SU-DHL-6 (cell line): Measurements from ENCODE around the gene PRLR.

ENCODE experiments used
- EZH2phosphoT487 ChIP-seq: fragments of 200-600 bp; sonication (generic), shearing (Covaris generic); conservative IDR thresholded peaks from 2 replicates; pipeline ENCODE4 v1.6.1; 2018; ENCODE audit warnings: mild to moderate bottlenecking, antibody characterized with exemption, low read length, moderate library complexity, mixed read lengths
- TF ChIP-seq, protein P1 (sequence below): fragments of 200-600 bp; sonication (generic); IDR thresholded peaks from one replicate; pipeline ENCODE4 v1.5.1; 2017; ENCODE audit warnings: antibody characterized with exemption, mild to moderate bottlenecking, low read length, moderate library complexity; ENCODE audit not compliant: insufficient read depth, poor library complexity, severe bottlenecking

DNA sequence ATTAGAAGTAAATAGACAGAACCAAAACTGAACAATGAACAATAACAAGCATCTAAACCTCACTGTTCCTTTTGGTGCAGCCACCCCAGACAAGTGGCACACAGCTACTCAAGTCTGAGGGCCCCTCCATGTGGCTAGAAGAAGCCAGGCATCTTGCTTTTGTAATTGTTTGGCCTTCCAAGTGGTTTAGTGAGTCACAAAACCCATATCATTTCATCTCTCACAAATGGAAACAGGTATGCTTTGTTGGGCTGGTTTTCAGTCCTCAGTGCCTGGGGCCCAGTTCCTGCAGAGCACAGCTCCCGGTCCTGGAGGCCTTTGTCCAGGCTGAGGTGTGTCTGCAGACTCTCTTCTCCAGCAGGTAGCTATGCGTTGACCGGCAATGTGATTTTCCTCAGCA lies 16.7 kb downstream of the PRLR start:
- TF ChIP-seq, protein P1, sequence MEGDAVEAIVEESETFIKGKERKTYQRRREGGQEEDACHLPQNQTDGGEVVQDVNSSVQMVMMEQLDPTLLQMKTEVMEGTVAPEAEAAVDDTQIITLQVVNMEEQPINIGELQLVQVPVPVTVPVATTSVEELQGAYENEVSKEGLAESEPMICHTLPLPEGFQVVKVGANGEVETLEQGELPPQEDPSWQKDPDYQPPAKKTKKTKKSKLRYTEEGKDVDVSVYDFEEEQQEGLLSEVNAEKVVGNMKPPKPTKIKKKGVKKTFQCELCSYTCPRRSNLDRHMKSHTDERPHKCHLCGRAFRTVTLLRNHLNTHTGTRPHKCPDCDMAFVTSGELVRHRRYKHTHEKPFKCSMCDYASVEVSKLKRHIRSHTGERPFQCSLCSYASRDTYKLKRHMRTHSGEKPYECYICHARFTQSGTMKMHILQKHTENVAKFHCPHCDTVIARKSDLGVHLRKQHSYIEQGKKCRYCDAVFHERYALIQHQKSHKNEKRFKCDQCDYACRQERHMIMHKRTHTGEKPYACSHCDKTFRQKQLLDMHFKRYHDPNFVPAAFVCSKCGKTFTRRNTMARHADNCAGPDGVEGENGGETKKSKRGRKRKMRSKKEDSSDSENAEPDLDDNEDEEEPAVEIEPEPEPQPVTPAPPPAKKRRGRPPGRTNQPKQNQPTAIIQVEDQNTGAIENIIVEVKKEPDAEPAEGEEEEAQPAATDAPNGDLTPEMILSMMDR, result no peak
- TF ChIP-seq EZH2phosphoT487, result no peak
